Large intestine (tissue), 3 donors: ENCODE measurements around the gene GAREM1. TPM values are rescaled to one million over a fixed set of nuclear protein-coding genes. Genes with fewer than 3 reads are reported as not detected.

Experiments
- DNase-seq, 2 donors: peaks; one replicate each; pipeline versions ENCODE4 v3.0.0 to v3.0.0-alpha.2; 2013
- H3K27ac ChIP-seq: one replicate; pipeline ENCODE4 v1.5.1; 2013; ENCODE audit warnings: low read length
- H3K27me3 ChIP-seq: 2 replicates; pipeline ENCODE4 v1.6.1; 2013; ENCODE audit warnings: low read length; ENCODE audit not compliant: control insufficient read depth, insufficient read depth
- H3K36me3 ChIP-seq: 2 replicates; pipeline ENCODE4 v1.6.1; 2013; ENCODE audit warnings: low read length; ENCODE audit not compliant: control insufficient read depth, insufficient read depth
- H3K4me1 ChIP-seq: one replicate; pipeline ENCODE4 v1.6.1; 2013; ENCODE audit warnings: low read length; ENCODE audit not compliant: control insufficient read depth, insufficient read depth
- H3K4me3 ChIP-seq: one replicate; pipeline ENCODE4 v1.5.1; 2013; ENCODE audit warnings: low read length
- H3K9me3 ChIP-seq: one replicate; pipeline ENCODE4 v1.6.1; 2013; ENCODE audit warnings: mild to moderate bottlenecking, low read depth, low read length, moderate library complexity; ENCODE audit not compliant: control insufficient read depth
- WGBS: methylation state at CpG from one replicate; pipeline ENCODE4 v1.1.5; 2013; ENCODE audit warnings: low lambda C conversion rate; ENCODE audit not compliant: insufficient coverage; 5-methylcytosine and 5-hydroxymethylcytosine counted together
- polyA plus RNA-seq: library from polyadenylated mRNA; unstranded; fragments of 120-200 nt; gene quantifications from one replicate; pipeline ENCODE4 v1.2.1, GENCODE V29; 2013

The GAREM1 gene
- polyA plus RNA-seq, 1 donor: 11.8 TPM

DNA sequence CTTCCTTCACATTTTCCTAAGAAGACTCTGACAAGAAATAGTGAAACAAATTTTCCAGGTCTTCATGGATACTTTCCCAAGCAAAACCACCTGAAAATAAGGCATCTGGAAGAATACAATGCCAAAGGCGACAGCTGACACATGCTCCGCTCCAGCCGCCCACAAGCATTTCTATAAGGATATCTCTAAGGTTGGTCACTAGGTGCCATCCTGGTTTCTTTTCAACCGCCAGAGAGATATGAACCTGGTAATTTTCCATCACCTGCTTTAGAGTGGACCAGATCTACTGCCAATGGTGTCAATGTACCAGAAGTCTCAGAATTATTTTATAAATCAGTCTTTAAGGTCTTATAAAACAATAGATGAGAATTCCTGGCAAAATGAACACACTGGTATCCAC is 97.2 kb downstream of the GAREM1 start:
- Histone ChIP-seq H3K36me3 (no peaks in the 10 kb centered on the region), H3K27me3 (no peaks in the 10 kb centered on the region), H3K4me1 (peaks cover 10% of the 10 kb centered on the region), H3K27ac (no peak overlapping the region), H3K4me3 (no peak overlapping the region), H3K9me3 (no peaks in the 10 kb centered on the region)
- whole genome bisulfite sequencing: no CpG with 5 or more reads among the region's 4 CpGs
- no peak for DNase-seq

GRCh38 chr18:32372381-32373061 is 98.2 kb downstream of the GAREM1 start:
- DNase-seq: peak; percentile 55 to 88
- no peaks in the 10 kb centered on the region for H3K27me3 ChIP-seq
- no peaks in the 10 kb centered on the region for H3K36me3 ChIP-seq
- H3K27ac ChIP-seq: peak overlapping the region; percentile 38
- WGBS: no CpG with 5 or more reads among the region's 3 CpGs
- H3K4me3 ChIP-seq: no peak overlapping the region
- H3K4me1 ChIP-seq: peaks cover 16% of the 10 kb centered on the region
- no peaks in the 10 kb centered on the region for H3K9me3 ChIP-seq

GRCh38 chr18:32372047-32372380 is 98.7 kb downstream of the GAREM1 start:
- H3K36me3 ChIP-seq: no peaks in the 10 kb centered on the region
- H3K4me3 ChIP-seq: no peak overlapping the region
- no CpG with 5 or more reads among the region's 2 CpGs for WGBS
- no peak for DNase-seq
- peaks cover 16% of the 10 kb centered on the region for H3K4me1 ChIP-seq
- H3K9me3 ChIP-seq: no peaks in the 10 kb centered on the region
- no peaks in the 10 kb centered on the region for H3K27me3 ChIP-seq
- H3K27ac ChIP-seq: peak overlapping the region; percentile 14

DNA sequence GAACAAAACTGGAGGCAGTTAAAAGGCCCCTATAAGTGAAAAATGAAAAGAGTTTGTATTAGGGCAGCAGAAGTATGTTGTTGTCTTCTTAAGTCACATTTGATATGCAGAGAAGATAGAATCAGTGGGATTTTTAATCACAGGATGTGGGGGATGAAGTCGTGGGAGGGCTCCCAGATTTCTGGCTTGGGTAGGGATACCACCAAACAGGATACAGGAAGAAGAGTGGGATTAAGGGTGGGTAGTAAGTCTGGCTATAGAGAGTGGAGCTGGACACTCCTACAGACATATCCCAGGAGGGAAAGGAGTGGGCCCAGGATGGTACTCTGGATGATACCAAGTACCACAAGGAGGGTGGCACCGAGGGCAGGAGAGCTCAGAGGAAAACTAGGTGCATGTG is 99.3 kb downstream of the GAREM1 start:
- WGBS: no CpG with 5 or more reads among the region's 2 CpGs
- no peak overlapping the region for H3K4me3 ChIP-seq
- H3K27me3 ChIP-seq: no peaks in the 10 kb centered on the region
- H3K36me3 ChIP-seq: no peaks in the 10 kb centered on the region
- DNase-seq: no peak
- H3K27ac ChIP-seq: peak overlapping the region; percentile 14
- H3K9me3 ChIP-seq: no peaks in the 10 kb centered on the region
- H3K4me1 ChIP-seq: peaks cover 20% of the 10 kb centered on the region

- no peak overlapping the region for H3K27ac ChIP-seq
- WGBS: 100% methylated on average over 1 of the region's 4 CpGs
- peaks cover 27% of the 10 kb centered on the region for H3K4me1 ChIP-seq
- no peaks in the 10 kb centered on the region for H3K36me3 ChIP-seq
- no peak for DNase-seq
- no peaks in the 10 kb centered on the region for H3K27me3 ChIP-seq
- H3K9me3 ChIP-seq: no peaks in the 10 kb centered on the region
- H3K4me3 ChIP-seq: no peak overlapping the region
These were observed 101.7 kb downstream of the GAREM1 start for GRCh38 chr18:32368991-32369390.

GRCh38 chr18:32368170-32368569 is 102.5 kb downstream of the GAREM1 start:
- H3K9me3 ChIP-seq: no peaks in the 10 kb centered on the region
- no peak overlapping the region for H3K4me3 ChIP-seq
- DNase-seq: peak; percentile 43 to 79
- H3K4me1 ChIP-seq: peaks cover 24% of the 10 kb centered on the region
- H3K27ac ChIP-seq: no peak overlapping the region
- H3K27me3 ChIP-seq: no peaks in the 10 kb centered on the region
- H3K36me3 ChIP-seq: no peaks in the 10 kb centered on the region

GRCh38 chr18:32366586-32367538 is 103.8 kb downstream of the GAREM1 start:
- no CpG with 5 or more reads among the region's 1 CpG for WGBS
- Histone ChIP-seq H3K36me3 (no peaks in the 10 kb centered on the region), H3K4me3 (no peak overlapping the region), H3K4me1 (peaks cover 23% of the 10 kb centered on the region), H3K9me3 (no peaks in the 10 kb centered on the region), H3K27ac (peak overlapping the region; percentile 34), H3K27me3 (no peaks in the 10 kb centered on the region)
- DNase-seq: peak in 1 of 2 donors; percentile 31

GRCh38 chr18:32362484-32362883 is 108.2 kb downstream of the GAREM1 start:
- Histone ChIP-seq H3K4me3 (no peak overlapping the region), H3K27me3 (no peaks in the 10 kb centered on the region), H3K4me1 (peaks cover 12% of the 10 kb centered on the region), H3K9me3 (no peaks in the 10 kb centered on the region), H3K27ac (no peak overlapping the region), H3K36me3 (no peaks in the 10 kb centered on the region)
- WGBS: no CpG with 5 or more reads among the region's 1 CpG
- DNase-seq: no peak

- DNase-seq: no peak
- no peaks in the 10 kb centered on the region for H3K36me3 ChIP-seq
- H3K4me1 ChIP-seq: peaks cover 3% of the 10 kb centered on the region
- H3K4me3 ChIP-seq: no peak overlapping the region
- no peaks in the 10 kb centered on the region for H3K9me3 ChIP-seq
- H3K27me3 ChIP-seq: no peaks in the 10 kb centered on the region
- no peak overlapping the region for H3K27ac ChIP-seq
- 87% methylated on average over 2 of the region's 4 CpGs for WGBS
These were observed 109.9 kb downstream of the GAREM1 start for GRCh38 chr18:32360682-32361345.

GRCh38 chr18:32358529-32358928 is 112.2 kb downstream of the GAREM1 start:
- 75% methylated on average over 2 of the region's 9 CpGs for WGBS
- H3K27me3 ChIP-seq: no peaks in the 10 kb centered on the region
- no peak for DNase-seq
- H3K27ac ChIP-seq: no peak overlapping the region
- H3K9me3 ChIP-seq: no peaks in the 10 kb centered on the region
- H3K4me3 ChIP-seq: no peak overlapping the region
- H3K36me3 ChIP-seq: no peaks in the 10 kb centered on the region
- no peaks in the 10 kb centered on the region for H3K4me1 ChIP-seq
